ENCODE measurements around the gene ADGRF5. TPM values are rescaled to one million over a fixed set of nuclear protein-coding genes. Genes with fewer than 3 reads are reported as not detected.

The ADGRF5 gene
- total RNA-seq, 2 experiments from 2014 or later: not detected

DNA sequence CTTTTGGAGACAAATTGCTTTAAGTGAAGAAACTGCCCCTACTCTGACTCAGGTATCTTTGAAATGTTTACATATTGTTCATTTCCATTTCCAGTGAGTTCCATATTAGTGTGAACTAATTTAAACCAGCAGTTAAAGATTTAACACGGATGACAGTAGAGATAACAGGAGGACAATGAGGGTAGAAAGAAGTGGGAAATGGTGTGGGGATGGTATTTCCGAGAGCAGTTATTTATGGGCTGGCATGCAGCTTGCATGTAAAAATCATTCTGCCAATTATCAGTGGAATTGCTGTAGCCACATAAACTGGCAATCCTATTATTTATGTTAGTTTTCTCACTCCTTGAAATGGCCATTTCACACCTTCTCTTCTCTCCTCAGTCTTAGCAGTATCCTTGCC lies 8.6 kb upstream of the ADGRF5 start:
- no peak overlapping the region for H3K4me3 ChIP-seq (ENCODE audit: low read length)
- H3K27me3 ChIP-seq (ENCODE audit: control insufficient read depth in 1 of 2, insufficient read depth in 2 of 2, low read length in 2 of 2): no peaks in the 10 kb centered on the region
- ChIA-PET POLR2A (no interaction called here), CTCF (no interaction called here)
- no peaks in the 10 kb centered on the region for H3K4me1 ChIP-seq (ENCODE audit: insufficient read depth, low read length)
- Mint-ChIP-seq H3K27me3 (peaks cover 6% of the 10 kb centered on the region), H3K4me1 (ENCODE audit: low read depth) (no peaks in the 10 kb centered on the region), H3K27ac (no peak overlapping the region), H3K36me3 (ENCODE audit: low read depth) (no peaks in the 10 kb centered on the region), H3K9me3 (no peaks in the 10 kb centered on the region), H3K4me3 (no peak overlapping the region)
- intact Hi-C loops (cut with DNase I, micrococcal nuclease): no loop called here
- H3K36me3 ChIP-seq (ENCODE audit: insufficient read depth, low read length): no peaks in the 10 kb centered on the region
- peaks cover 0 to 5% of the 10 kb centered on the region in 2 experiments for H3K9me3 ChIP-seq (ENCODE audit: control insufficient read depth in 1 of 2, insufficient read depth in 1 of 2, low read length in 2 of 2)
- H3K27ac ChIP-seq (ENCODE audit: low read depth in 1 of 2, low read length in 2 of 2): no peak overlapping the region
- DNase-seq (no peak), ATAC-seq (ENCODE audit: poor library complexity) (no peak)
- TF ChIP-seq CTCF (IDR thresholded peaks at IDR 0.05): no peak

DNA sequence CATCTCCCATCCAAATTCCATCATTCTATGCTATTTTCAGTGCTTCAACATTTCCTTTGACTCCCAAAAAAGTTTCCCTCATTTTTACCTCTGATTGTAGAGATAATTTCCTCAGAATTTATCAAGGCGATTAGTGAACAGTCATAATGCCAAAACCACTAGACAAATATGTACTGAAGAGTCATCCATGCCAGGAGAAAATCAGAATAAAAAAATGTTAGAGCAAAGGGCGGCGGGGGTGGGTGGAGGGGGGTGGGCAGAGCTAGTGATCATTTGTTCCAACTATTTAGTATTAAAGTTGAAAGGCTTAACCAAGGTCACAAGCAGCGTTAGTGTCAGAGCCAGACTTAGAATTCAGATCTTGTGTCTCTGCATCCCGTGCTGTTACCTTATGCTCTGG lies 5.3 kb upstream of the ADGRF5 start:
- H3K27ac ChIP-seq (ENCODE audit: low read depth in 1 of 2, low read length in 2 of 2): no peak overlapping the region
- DNase-seq: no peak
- Mint-ChIP-seq H3K27me3 (peaks cover 6% of the 10 kb centered on the region), H3K4me1 (ENCODE audit: low read depth) (no peaks in the 10 kb centered on the region), H3K9me3 (no peaks in the 10 kb centered on the region), H3K4me3 (no peak overlapping the region), H3K27ac (no peak overlapping the region), H3K36me3 (ENCODE audit: low read depth) (no peaks in the 10 kb centered on the region)
- intact Hi-C loops (cut with DNase I, micrococcal nuclease): no loop called here
- ChIA-PET CTCF (no interaction called here), POLR2A (no interaction called here)
- no peaks in the 10 kb centered on the region for H3K36me3 ChIP-seq (ENCODE audit: insufficient read depth, low read length)
- H3K27me3 ChIP-seq (ENCODE audit: control insufficient read depth in 1 of 2, insufficient read depth in 2 of 2, low read length in 2 of 2): no peaks in the 10 kb centered on the region
- ATAC-seq (ENCODE audit: poor library complexity): no peak
- no peaks in the 10 kb centered on the region for H3K4me1 ChIP-seq (ENCODE audit: insufficient read depth, low read length)
- no peak for TF ChIP-seq CTCF (IDR thresholded peaks at IDR 0.05)
- H3K9me3 ChIP-seq (ENCODE audit: control insufficient read depth in 1 of 2, insufficient read depth in 1 of 2, low read length in 2 of 2): peaks cover 0 to 5% of the 10 kb centered on the region in 2 experiments
- H3K4me3 ChIP-seq (ENCODE audit: low read length): no peak overlapping the region

DNA sequence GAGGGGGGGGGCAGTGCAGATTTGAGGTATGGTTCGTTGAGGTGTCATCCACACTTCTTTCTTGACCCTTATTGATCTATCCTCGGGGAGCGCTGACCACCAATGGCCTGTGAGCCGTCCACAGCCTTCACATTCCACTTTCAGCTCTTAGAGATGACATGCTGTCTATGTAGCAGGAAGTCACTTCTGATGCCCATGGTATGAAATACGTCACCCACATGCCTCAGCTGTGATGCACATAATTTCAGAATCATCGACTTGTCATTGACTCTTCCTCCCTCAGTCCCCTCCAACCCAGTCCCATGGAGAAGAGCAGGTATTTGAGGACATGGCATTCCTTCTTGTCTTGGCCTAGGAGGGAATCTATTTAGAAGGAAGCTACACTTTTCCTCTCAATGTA lies 4.7 kb upstream of the ADGRF5 start:
- H3K4me3 Mint-ChIP-seq: no peak overlapping the region
- no peak for ATAC-seq (ENCODE audit: poor library complexity)
- H3K4me1 ChIP-seq (ENCODE audit: insufficient read depth, low read length): no peaks in the 10 kb centered on the region
- no peak overlapping the region for H3K27ac Mint-ChIP-seq
- H3K27me3 Mint-ChIP-seq: peaks cover 6% of the 10 kb centered on the region
- no peak overlapping the region for H3K27ac ChIP-seq (ENCODE audit: low read depth in 1 of 2, low read length in 2 of 2)
- intact Hi-C loops (cut with DNase I, micrococcal nuclease): no loop called here
- H3K4me1 Mint-ChIP-seq (ENCODE audit: low read depth): no peaks in the 10 kb centered on the region
- no peak for DNase-seq
- H3K36me3 Mint-ChIP-seq (ENCODE audit: low read depth): no peaks in the 10 kb centered on the region
- TF ChIP-seq CTCF (IDR thresholded peaks at IDR 0.05): no peak
- CTCF ChIA-PET: no interaction called here
- H3K9me3 Mint-ChIP-seq: no peaks in the 10 kb centered on the region
- no peaks in the 10 kb centered on the region for H3K36me3 ChIP-seq (ENCODE audit: insufficient read depth, low read length)
- POLR2A ChIA-PET: no interaction called here
- no peak overlapping the region for H3K4me3 ChIP-seq (ENCODE audit: low read length)
- peaks cover 0 to 8% of the 10 kb centered on the region in 2 experiments for H3K9me3 ChIP-seq (ENCODE audit: control insufficient read depth in 1 of 2, insufficient read depth in 1 of 2, low read length in 2 of 2)
- no peaks in the 10 kb centered on the region for H3K27me3 ChIP-seq (ENCODE audit: control insufficient read depth in 1 of 2, insufficient read depth in 2 of 2, low read length in 2 of 2)
